ENCODE data around the gene TRPM7. TPM values are rescaled to one million over a fixed set of nuclear protein-coding genes. Genes with fewer than 3 reads are reported as not detected.

TRPM7 gene
- total and polyA plus RNA-seq, 7 donors, result 3.7 to 53.7 (median 32.2) TPM

- WGBS, 2 donors, result 17 to 65% methylated on average over 1 of the region's 1 CpG
- no peak overlapping the region for H3K4me3 ChIP-seq
- TF ChIP-seq EP300 (IDR thresholded peaks at IDR 0.05) (no peak), POLR2AphosphoS5 (IDR thresholded peaks at IDR 0.05) (no peak), CTCF (IDR thresholded peaks at IDR 0.05) (no peak), POLR2A (IDR thresholded peaks at IDR 0.05) (no peak)
- no peaks in the 10 kb centered on the region for H3K9me3 ChIP-seq
- intact Hi-C loops (cut with DNase I), result no loop called here
- H3K4me1 ChIP-seq, result no peaks in the 10 kb centered on the region
- DNase-seq, result no peak
- H3K27me3 ChIP-seq, result no peaks in the 10 kb centered on the region
- H3K36me3 ChIP-seq, result peaks cover 0 to 69% (median 17%) of the 10 kb centered on the region in 4 donors
- no peak overlapping the region for H3K27ac ChIP-seq
These were observed 32.1 kb upstream of the TRPM7 start for GRCh38 chr15:50718700-50719125.

- DNase-seq, result no peak
- intact Hi-C loops (cut with DNase I), result no loop called here
- Histone ChIP-seq H3K27me3 (no peaks in the 10 kb centered on the region), H3K9me3 (no peaks in the 10 kb centered on the region), H3K36me3 (peaks cover 0 to 28% (median 4%) of the 10 kb centered on the region in 4 donors), H3K27ac (no peak overlapping the region), H3K4me1 (no peaks in the 10 kb centered on the region), H3K4me3 (no peak overlapping the region)
- 48 to 85% methylated on average over 3 of the region's 3 CpGs for WGBS, 2 donors
- TF ChIP-seq POLR2A (IDR thresholded peaks at IDR 0.05) (no peak), CTCF (IDR thresholded peaks at IDR 0.05) (no peak), POLR2AphosphoS5 (IDR thresholded peaks at IDR 0.05) (no peak)
These were observed 25.4 kb upstream of the TRPM7 start for GRCh38 chr15:50712018-50712417.

GRCh38 chr15:50710585-50710984 is 24.0 kb upstream of the TRPM7 start:
- TF ChIP-seq EP300 (IDR thresholded peaks at IDR 0.05) (no peak), POLR2A (IDR thresholded peaks at IDR 0.05) (no peak), POLR2AphosphoS5 (IDR thresholded peaks at IDR 0.05) (no peak), CTCF (IDR thresholded peaks at IDR 0.05) (no peak)
- Histone ChIP-seq H3K27ac (no peak overlapping the region), H3K9me3 (no peaks in the 10 kb centered on the region), H3K4me1 (no peaks in the 10 kb centered on the region), H3K36me3 (peaks cover 0 to 35% (median 5%) of the 10 kb centered on the region in 4 donors), H3K4me3 (no peak overlapping the region), H3K27me3 (no peaks in the 10 kb centered on the region)
- no peak for DNase-seq
- intact Hi-C loops (cut with DNase I), result no loop called here

- TF ChIP-seq POLR2A (IDR thresholded peaks at IDR 0.05) (no peak), CTCF (IDR thresholded peaks at IDR 0.05) (no peak), POLR2AphosphoS5 (IDR thresholded peaks at IDR 0.05) (no peak), EP300 (IDR thresholded peaks at IDR 0.05) (no peak)
- intact Hi-C loops (cut with DNase I), result no loop called here
- no peaks in the 10 kb centered on the region for H3K27me3 ChIP-seq
- 91 to 95% methylated on average over 3 of the region's 3 CpGs for WGBS, 2 donors
- no peak overlapping the region for H3K27ac ChIP-seq
- H3K9me3 ChIP-seq, result no peaks in the 10 kb centered on the region
- H3K36me3 ChIP-seq, result peaks cover 0 to 30% (median 11%) of the 10 kb centered on the region in 4 donors
- H3K4me1 ChIP-seq, result no peaks in the 10 kb centered on the region
- DNase-seq, result no peak
- H3K4me3 ChIP-seq, result no peak overlapping the region
These were observed 21.4 kb upstream of the TRPM7 start for GRCh38 chr15:50707878-50708427.

GRCh38 chr15:50702762-50703334 is 16.3 kb upstream of the TRPM7 start:
- Histone ChIP-seq H3K27ac (no peak overlapping the region), H3K9me3 (no peaks in the 10 kb centered on the region), H3K36me3 (peaks cover 0 to 24% (median 11%) of the 10 kb centered on the region in 4 donors), H3K4me3 (no peak overlapping the region), H3K4me1 (no peaks in the 10 kb centered on the region), H3K27me3 (no peaks in the 10 kb centered on the region)
- 53 to 86% methylated on average over 1 of the region's 1 CpG for WGBS, 2 donors
- TF ChIP-seq POLR2AphosphoS5 (IDR thresholded peaks at IDR 0.05) (no peak), POLR2A (IDR thresholded peaks at IDR 0.05) (no peak), CTCF (IDR thresholded peaks at IDR 0.05) (no peak), EP300 (IDR thresholded peaks at IDR 0.05) (no peak)
- intact Hi-C loops (cut with DNase I), result no loop called here
- no peak for DNase-seq
